IPS DF 6.9 (cell line): Measurements from ENCODE around the gene DDRGK1.

ENCODE experiments used
- DNase-seq: peaks from one replicate; pipeline ENCODE4 v3.0.0-alpha.2; 2013; ENCODE audit warnings: low read depth, low spot score
- H3K27ac ChIP-seq: one replicate; pipeline ENCODE4 v1.5.1; 2013; ENCODE audit warnings: low read length, control low read depth
- H3K27me3 ChIP-seq: 2 replicates; pipeline ENCODE4 v1.6.1; 2013; ENCODE audit warnings: mild to moderate bottlenecking, low read length; ENCODE audit not compliant: control insufficient read depth, insufficient read depth
- H3K36me3 ChIP-seq: 2 replicates; pipeline ENCODE4 v1.6.1; 2013; ENCODE audit warnings: low read length; ENCODE audit not compliant: control insufficient read depth, insufficient read depth
- H3K4me1 ChIP-seq: 2 replicates; pipeline ENCODE4 v1.6.1; 2013; ENCODE audit warnings: low read length; ENCODE audit not compliant: control insufficient read depth, insufficient read depth
- H3K4me3 ChIP-seq: 2 replicates; pipeline ENCODE4 v1.5.1; 2013; ENCODE audit warnings: mild to moderate bottlenecking, low read length
- H3K9me3 ChIP-seq: 2 replicates; pipeline ENCODE4 v1.6.1; 2013; ENCODE audit warnings: low read length, inconsistent platforms; ENCODE audit not compliant: control insufficient read depth, insufficient read depth
- WGBS: extraction: QIAGEN DNeasy Blood & Tissue Kit; methylation state at CpG from one replicate; pipeline ENCODE4 v1.1.7; 2013; ENCODE audit warnings: mixed read lengths, missing lambda C conversion rate; ENCODE audit not compliant: insufficient read length, insufficient coverage; 5-methylcytosine and 5-hydroxymethylcytosine counted together

The DDRGK1 gene

GRCh38 chr20:3243718-3244358, 39.4 kb upstream of the DDRGK1 start:
- DNase-seq = no peak
- H3K27me3 ChIP-seq = peaks cover 9% of the 10 kb centered on the region; the same call in 1 of the 2 replicates

GRCh38 chr20:3242172-3242692, 37.8 kb upstream of the DDRGK1 start:
- no peaks in the 10 kb centered on the region for H3K9me3 ChIP-seq
- H3K27me3 ChIP-seq = peaks cover 15% of the 10 kb centered on the region
- H3K4me3 ChIP-seq = no peak overlapping the region
- H3K4me1 ChIP-seq = no peaks in the 10 kb centered on the region; the same call in 1 of the 2 replicates
- H3K36me3 ChIP-seq = no peaks in the 10 kb centered on the region
- no peak for DNase-seq
- no CpG with 5 or more reads among the region's 6 CpGs for WGBS
- H3K27ac ChIP-seq = no peak overlapping the region

More at GRCh38 chr20:3243718-3244358, 39.4 kb upstream of the DDRGK1 start:
- peaks cover 2% of the 10 kb centered on the region for H3K4me1 ChIP-seq
- no CpG with 5 or more reads among the region's 11 CpGs for WGBS
- H3K4me3 ChIP-seq = no peak overlapping the region
- H3K27ac ChIP-seq = no peak overlapping the region
- no peaks in the 10 kb centered on the region for H3K36me3 ChIP-seq
- no peaks in the 10 kb centered on the region for H3K9me3 ChIP-seq

- Histone ChIP-seq H3K27ac (no peak overlapping the region), H3K4me1 (no peaks in the 10 kb centered on the region; the same call in 1 of the 2 replicates), H3K4me3 (no peak overlapping the region), H3K27me3 (peaks cover 16% of the 10 kb centered on the region), H3K36me3 (no peaks in the 10 kb centered on the region), H3K9me3 (no peaks in the 10 kb centered on the region)
- DNase-seq = no peak
- WGBS = no CpG with 5 or more reads among the region's 15 CpGs
These were observed 36.4 kb upstream of the DDRGK1 start for GRCh38 chr20:3240776-3241363.

- Histone ChIP-seq H3K9me3 (no peaks in the 10 kb centered on the region), H3K27me3 (peaks cover 16% of the 10 kb centered on the region), H3K27ac (no peak overlapping the region), H3K4me1 (no peaks in the 10 kb centered on the region; the same call in 1 of the 2 replicates), H3K4me3 (peak overlapping the region; percentile 84; the same call in 1 of the 2 replicates), H3K36me3 (no peaks in the 10 kb centered on the region)
- WGBS = no CpG with 5 or more reads among the region's 54 CpGs
- DNase-seq = no peak
These were observed 35.6 kb upstream of the DDRGK1 start for GRCh38 chr20:3239867-3240775.

GRCh38 chr20:3239026-3239866, 34.8 kb upstream of the DDRGK1 start, which contains the start of gene SLC4A11:
TSS of gene SLC4A11 (minus strand) at chr20:3239190. CDS start at chr20:3239137, 53 bp downstream.
- no peaks in the 10 kb centered on the region; the same call in 1 of the 2 replicates for H3K4me1 ChIP-seq
- H3K27me3 ChIP-seq = peaks cover 16% of the 10 kb centered on the region
- no peak within 1 kb of the TSS for H3K27ac ChIP-seq
- peak; percentile 71 for DNase-seq
- H3K36me3 ChIP-seq = no peaks in the 10 kb centered on the region
- peak within 1 kb of the TSS; percentile 84 for H3K4me3 ChIP-seq
- H3K9me3 ChIP-seq = no peaks in the 10 kb centered on the region
- no CpG with 5 or more reads among the region's 107 CpGs for WGBS

GRCh38 chr20:3238616-3239025, 34.1 kb upstream of the DDRGK1 start:
- Histone ChIP-seq H3K36me3 (peaks cover 2% of the 10 kb centered on the region; the same call in 1 of the 2 replicates), H3K4me1 (no peaks in the 10 kb centered on the region; the same call in 1 of the 2 replicates), H3K4me3 (peak overlapping the region; percentile 84), H3K27me3 (peaks cover 16% of the 10 kb centered on the region), H3K9me3 (no peaks in the 10 kb centered on the region), H3K27ac (no peak overlapping the region)
- WGBS = no CpG with 5 or more reads among the region's 48 CpGs
- no peak for DNase-seq

GRCh38 chr20:3237958-3238615, 33.6 kb upstream of the DDRGK1 start:
- peaks cover 2% of the 10 kb centered on the region; the same call in 1 of the 2 replicates for H3K36me3 ChIP-seq
- DNase-seq = no peak
- H3K4me1 ChIP-seq = no peaks in the 10 kb centered on the region; the same call in 1 of the 2 replicates
- WGBS = no CpG with 5 or more reads among the region's 59 CpGs
- H3K4me3 ChIP-seq = peak overlapping the region; percentile 84
- peaks cover 16% of the 10 kb centered on the region for H3K27me3 ChIP-seq
- H3K27ac ChIP-seq = no peak overlapping the region
- H3K9me3 ChIP-seq = no peaks in the 10 kb centered on the region

GRCh38 chr20:3237011-3237957, 32.8 kb upstream of the DDRGK1 start:
- no CpG with 5 or more reads among the region's 25 CpGs for WGBS
- H3K4me1 ChIP-seq = no peaks in the 10 kb centered on the region; the same call in 1 of the 2 replicates
- H3K4me3 ChIP-seq = peak overlapping the region; percentile 84; the same call in 1 of the 2 replicates

More at GRCh38 chr20:3237011-3237957, 32.8 kb upstream of the DDRGK1 start:
- Histone ChIP-seq H3K9me3 (no peaks in the 10 kb centered on the region), H3K36me3 (peaks cover 2% of the 10 kb centered on the region; the same call in 1 of the 2 replicates), H3K27me3 (peaks cover 16% of the 10 kb centered on the region), H3K27ac (no peak overlapping the region)
- no peak for DNase-seq
